Osteocyte (in vitro differentiated cells): Measurements from ENCODE around the gene PTGER1. TPM values are rescaled to one million over a fixed set of nuclear protein-coding genes. Genes with fewer than 3 reads are reported as not detected.

Experiments
- DNase-seq: peaks from one replicate; pipeline ENCODE4 v3.0.0; 2021; ENCODE audit warnings: mixed read lengths; ENCODE audit not compliant: unreplicated experiment; ENCODE audit errors: extremely low spot score
- H3K27ac Mint-ChIP-seq: one replicate; pipeline ENCODE4 v1.8.0; 2021; ENCODE audit warnings: mild to moderate bottlenecking, mixed read lengths; ENCODE audit not compliant: unreplicated experiment
- H3K27me3 Mint-ChIP-seq: one replicate; pipeline ENCODE4 v1.8.0; 2021; ENCODE audit warnings: mixed read lengths; ENCODE audit not compliant: unreplicated experiment
- H3K36me3 Mint-ChIP-seq: one replicate; pipeline ENCODE4 v1.8.0; 2021; ENCODE audit warnings: mixed read lengths; ENCODE audit not compliant: unreplicated experiment
- H3K4me1 Mint-ChIP-seq: one replicate; pipeline ENCODE4 v1.8.0; 2021; ENCODE audit warnings: mixed read lengths; ENCODE audit not compliant: unreplicated experiment
- H3K4me3 Mint-ChIP-seq: one replicate; pipeline ENCODE4 v1.8.0; 2021; ENCODE audit warnings: mild to moderate bottlenecking, moderate library complexity, mixed read lengths; ENCODE audit not compliant: unreplicated experiment
- H3K9me3 Mint-ChIP-seq: one replicate; pipeline ENCODE4 v1.8.0; 2021; ENCODE audit warnings: mixed read lengths; ENCODE audit not compliant: unreplicated experiment
- CTCF ChIP-seq: fragments of 200-600 bp; sonication (generic); IDR thresholded peaks from 2 replicates; pipeline ENCODE4 v1.5.0; 2021; ENCODE audit warnings: antibody characterized with exemption, mild to moderate bottlenecking, moderate library complexity
- long read RNA-seq: library from polyadenylated mRNA; unstranded; transcript quantifications from one replicate; pipeline ENCODE4 v2.0.0, GENCODE V29; 2021
- total RNA-seq: library from RNA; stranded (reverse); gene quantifications from 2 replicates; pipeline ENCODE4 v1.2.1, GENCODE V29; 2021

Gene PTGER1
- total RNA-seq, result 1.0 and 1.6 TPM in 2 replicates
- long read RNA-seq, result 0 reads

GRCh38 chr19:14475251-14476073 lies at the start of gene PTGER1:
Gene PTGER1, minus strand, starts transcription at chr19:14475354. Its CDS starts 1,034 bp downstream, at chr19:14474320.
- TF ChIP-seq CTCF, result peak; percentile 43
- DNase-seq, result no peak
- no peaks in the 10 kb centered on the region for H3K9me3 Mint-ChIP-seq
- H3K36me3 Mint-ChIP-seq, result peaks cover 11% of the 10 kb centered on the region
- H3K27ac Mint-ChIP-seq, result peak within 1 kb of the TSS; percentile 87
- H3K4me1 Mint-ChIP-seq, result peaks cover 39% of the 10 kb centered on the region
- H3K27me3 Mint-ChIP-seq, result no peaks in the 10 kb centered on the region
- H3K4me3 Mint-ChIP-seq, result no peak within 1 kb of the TSS

GRCh38 chr19:14520543-14520942 lies 45.4 kb upstream of the PTGER1 start:
- Mint-ChIP-seq H3K4me1 (peaks cover 22% of the 10 kb centered on the region), H3K9me3 (no peaks in the 10 kb centered on the region), H3K27ac (no peak overlapping the region), H3K36me3 (peaks cover 12% of the 10 kb centered on the region), H3K27me3 (no peaks in the 10 kb centered on the region), H3K4me3 (no peak overlapping the region)
- no peak for TF ChIP-seq CTCF
- DNase-seq, result no peak

- no peak for TF ChIP-seq CTCF
- H3K36me3 Mint-ChIP-seq, result peaks cover 18% of the 10 kb centered on the region
- H3K27ac Mint-ChIP-seq, result peak overlapping the region; percentile 79
- DNase-seq, result no peak
- H3K4me1 Mint-ChIP-seq, result peaks cover 28% of the 10 kb centered on the region
- H3K27me3 Mint-ChIP-seq, result no peaks in the 10 kb centered on the region
- no peaks in the 10 kb centered on the region for H3K9me3 Mint-ChIP-seq
- H3K4me3 Mint-ChIP-seq, result peak overlapping the region; percentile 49
These were observed 44.8 kb upstream of the PTGER1 start for GRCh38 chr19:14519860-14520407.

- Mint-ChIP-seq H3K27me3 (no peaks in the 10 kb centered on the region), H3K4me3 (peak overlapping the region; percentile 49), H3K36me3 (peaks cover 24% of the 10 kb centered on the region), H3K27ac (peak overlapping the region; percentile 90), H3K4me1 (peaks cover 33% of the 10 kb centered on the region), H3K9me3 (no peaks in the 10 kb centered on the region)
- TF ChIP-seq CTCF, result no peak
- DNase-seq, result no peak
These were observed 44.2 kb upstream of the PTGER1 start for GRCh38 chr19:14519245-14519859.
